K562 (cell line): ENCODE results near the gene TRIM38. TPM values are rescaled to one million over a fixed set of nuclear protein-coding genes. Genes with fewer than 3 reads are reported as not detected.

Source experiments
- ATAC-seq: fragments of 200-7000 bp; cut with Tn5 transposase; 3 replicates; pipeline ENCODE4 v1.9.1; 2020; ENCODE audit warnings: moderate library complexity
- BruUV-seq: library from RNA; stranded (reverse); fragments of 400-500 nt; replicated peaks from 2 replicates; lab custom pipeline; 2021; lab: Mats Ljungman, UMichigan
- CTCF ChIA-PET: fragments of 300-600 bp; formaldehyde crosslinking; extraction: SDS; loops from one replicate; lab custom pipeline; 2021; ENCODE audit warnings: low intra/inter-chr PET ratio; lab: Yijun Ruan, JAX
- POLR2A ChIA-PET: fragments of 300-600, 350-650 bp; sonication (Branson Sonifier 250); formaldehyde crosslinking; extraction: SDS; loops from one replicate; lab custom pipeline; 2021; ENCODE audit warnings: antibody characterized with exemption, inconsistent platforms; lab: Yijun Ruan, JAX
- DNase-seq, 4 experiments: peaks; one replicate each; pipeline versions ENCODE4 v3.0.0 to v3.0.0-alpha.2; 2011 to 2018; ENCODE audit warnings: low spot score in 3 of 4, mixed read lengths in 3 of 4; ENCODE audit errors: extremely low read depth in 1 of 4
- FAIRE-seq: peaks from 2 replicates; lab custom pipeline; 2011; peaks lifted over from hg19 to GRCh38; lab: Jason Lieb, UNC
- H2AFZ ChIP-seq: 2 replicates; pipeline ENCODE4 v1.6.0; 2011; ENCODE audit warnings: low read depth, low read length, control low read depth, inconsistent platforms
- H3K27ac ChIP-seq: fragments of 200-600 bp; 3 replicates; pipeline ENCODE4 v1.8.0; 2011; ENCODE audit warnings: low read depth, mild to moderate bottlenecking, control low read depth, inconsistent platforms, low read length, moderate library complexity, mixed read lengths; ENCODE audit errors: extremely low read depth
- H3K27me3 ChIP-seq, 2 experiments: fragments of 300-600 bp in 1 of 2; 2 replicates in 1 of 2; 3 replicates in 1 of 2; pipeline versions ENCODE4 v1.6.0 to v1.8.0; 2011; ENCODE audit warnings: inconsistent platforms in 2 of 2, low read length in 2 of 2, mild to moderate bottlenecking in 1 of 2, mixed read lengths in 1 of 2, moderate library complexity in 1 of 2; ENCODE audit not compliant: control insufficient read depth in 2 of 2, insufficient read depth in 2 of 2
- H3K36me3 ChIP-seq: fragments of 300-600 bp; 3 replicates; pipeline ENCODE4 v1.8.0; 2011; ENCODE audit warnings: mild to moderate bottlenecking, low read length, inconsistent platforms; ENCODE audit not compliant: control insufficient read depth, insufficient read depth
- H3K4me1 ChIP-seq, 2 experiments: fragments of 200-600 bp in 1 of 2; replicated peaks in 1 of 2; 2 replicates in 1 of 2; 3 replicates in 1 of 2; pipeline versions ENCODE4 v1.5.1 to v1.8.0; 2011; ENCODE audit warnings: inconsistent platforms in 2 of 2, low read length in 2 of 2, mild to moderate bottlenecking in 1 of 2, mixed read lengths in 1 of 2, moderate library complexity in 1 of 2; ENCODE audit not compliant: control insufficient read depth in 2 of 2, insufficient read depth in 2 of 2
- H3K4me2 ChIP-seq: 2 replicates; pipeline ENCODE4 v1.6.1; 2011; ENCODE audit warnings: low read length, control low read depth, inconsistent platforms, mixed read lengths; ENCODE audit not compliant: insufficient read depth
- H3K4me3 ChIP-seq: fragments of 200-600 bp; sonication (generic), shearing (Covaris generic); 2 replicates; pipeline ENCODE4 v1.5.1; 2016; ENCODE audit warnings: control low read depth, inconsistent platforms
- H3K79me2 ChIP-seq: fragments of 200-600 bp; 3 replicates; pipeline ENCODE4 v1.8.0; 2011; ENCODE audit warnings: low read length, inconsistent platforms; ENCODE audit not compliant: control insufficient read depth, insufficient read depth
- H3K9ac ChIP-seq, 2 experiments: 2 replicates each; pipeline versions ENCODE4 v1.6.0 to v1.6.1; 2011; ENCODE audit warnings: low read depth in 2 of 2, low read length in 2 of 2, control low read depth in 1 of 2, inconsistent platforms in 1 of 2, mild to moderate bottlenecking in 1 of 2, mixed read lengths in 1 of 2; ENCODE audit not compliant: insufficient read depth in 1 of 2
- H3K9me1 ChIP-seq: one replicate; pipeline ENCODE4 v1.6.0; 2011; ENCODE audit warnings: inconsistent platforms, mild to moderate bottlenecking, low read length, moderate library complexity; ENCODE audit not compliant: control insufficient read depth, insufficient read depth
- H3K9me3 ChIP-seq: replicated peaks from 2 replicates; pipeline ENCODE4 v1.5.1; 2011; ENCODE audit warnings: low read depth, low read length, inconsistent platforms; ENCODE audit not compliant: control insufficient read depth, insufficient read depth
- H4K20me1 ChIP-seq: replicated peaks from 2 replicates; pipeline ENCODE4 v1.6.1; 2011; ENCODE audit warnings: low read length, inconsistent platforms, mixed read lengths; ENCODE audit not compliant: control insufficient read depth, insufficient read depth
- CBX3 ChIP-seq, 2 experiments: IDR thresholded peaks; 1 replicate in 1 of 2; 2 replicates in 1 of 2; pipeline ENCODE4 v1.6.1; 2012; ENCODE audit warnings: inconsistent platforms in 2 of 2, low read length in 2 of 2, borderline replicate concordance in 1 of 2, control low read depth in 1 of 2
- L3MBTL2 ChIP-seq: fragments of 450-650 bp; IDR thresholded peaks from 2 replicates; pipeline ENCODE4 v1.6.1; 2016; ENCODE audit warnings: mild to moderate bottlenecking, moderate library complexity
- LEF1 ChIP-seq: fragments of 450-650 bp; IDR thresholded peaks from 2 replicates; pipeline ENCODE4 v1.6.1; 2016; ENCODE audit warnings: mild to moderate bottlenecking
- MAFF ChIP-seq: IDR thresholded peaks from 2 replicates; pipeline ENCODE4 v1.6.1; 2012; ENCODE audit warnings: low read length, improper control_type of control experiment
- MCM3 ChIP-seq: fragments of 450-650 bp; IDR thresholded peaks from 2 replicates; pipeline ENCODE4 v1.6.1; 2016
- NFXL1 ChIP-seq: fragments of 450-650 bp; formaldehyde crosslinking; IDR thresholded peaks from 2 replicates; pipeline ENCODE4 v1.4.0; 2021; ENCODE audit warnings: mild to moderate bottlenecking
- TRIM28 ChIP-seq: fragments of 450-650 bp; IDR thresholded peaks from 2 replicates; pipeline ENCODE4 v1.6.1; 2017
- ZFP36 ChIP-seq: fragments of 150-350 bp; IDR thresholded peaks from 2 replicates; pipeline ENCODE4 v1.6.1; 2018; ENCODE audit warnings: low read length, low read depth; ENCODE audit not compliant: partially characterized antibody
- ZNF124 ChIP-seq: sonication (generic); formaldehyde crosslinking; IDR thresholded peaks from 2 replicates; pipeline ENCODE4 v1.8.1; 2022; ENCODE audit warnings: missing genetic modification reagents
- ZNF431 ChIP-seq: sonication (generic); formaldehyde crosslinking; IDR thresholded peaks from 2 replicates; pipeline ENCODE4 v1.8.0; 2022; ENCODE audit warnings: mild to moderate bottlenecking, missing genetic modification reagents
- WGBS: fragments of 100-300 bp; shearing (Covaris generic); methylation state at CpG from one replicate; pipeline ENCODE4 v1.1.6; 2016; ENCODE audit warnings: low coverage, mixed read lengths; ENCODE audit not compliant: insufficient coverage; ENCODE audit errors: missing lambda C conversion rate; 5-methylcytosine and 5-hydroxymethylcytosine counted together
- in situ Hi-C: fragments of 300-500 bp; cut with MboI; formaldehyde crosslinking; loops from 4 replicates; pipeline ENCODE4 v1.15.0; 2018; ENCODE audit warnings: inconsistent platforms, mixed read lengths
- intact Hi-C: fragments of 100-400 bp; cut with micrococcal nuclease; formaldehyde crosslinking; loops from 2 replicates; pipeline ENCODE4 v1.14.2; 2022
- polyA plus RNA-seq, 8 experiments: library from polyadenylated mRNA; depleted of rRNA in 4 of 8; stranded (reverse) in 5 of 8; unstranded in 3 of 8; fragments of >200 nt; fragmentation: Nextera tagmentation in 2 of 8; fragmentation: Illumina TruSeq in 1 of 8; extraction: Ambion mirVana in 2 of 8; extraction: Trizol in 1 of 8; gene quantifications; 2 replicates each; pipeline versions ENCODE4 v1.2.1 to v1.2.3, GENCODE V29; 2011 to 2014; ENCODE audit warnings: inconsistent platforms in 1 of 8, missing spikeins in 1 of 8
- total RNA-seq, 7 experiments: library from RNA; depleted of rRNA in 6 of 7; stranded (reverse); fragments of >200 nt in 6 of 7; fragmentation: Illumina TruSeq in 2 of 7; extraction: Trizol in 2 of 7; gene quantifications; 2 replicates each; pipeline versions ENCODE4 v1.2.1 to v1.2.3, GENCODE V29; 2011 to 2021; ENCODE audit warnings: low replicate concordance in 1 of 7

TRIM38 gene
- total and polyA plus RNA-seq, 9 of the 15 experiments (the other 6 are each of a cell fraction or from before 2014, with no cell fraction given), result 1.7 to 6.7 (median 6.3) TPM

DNA sequence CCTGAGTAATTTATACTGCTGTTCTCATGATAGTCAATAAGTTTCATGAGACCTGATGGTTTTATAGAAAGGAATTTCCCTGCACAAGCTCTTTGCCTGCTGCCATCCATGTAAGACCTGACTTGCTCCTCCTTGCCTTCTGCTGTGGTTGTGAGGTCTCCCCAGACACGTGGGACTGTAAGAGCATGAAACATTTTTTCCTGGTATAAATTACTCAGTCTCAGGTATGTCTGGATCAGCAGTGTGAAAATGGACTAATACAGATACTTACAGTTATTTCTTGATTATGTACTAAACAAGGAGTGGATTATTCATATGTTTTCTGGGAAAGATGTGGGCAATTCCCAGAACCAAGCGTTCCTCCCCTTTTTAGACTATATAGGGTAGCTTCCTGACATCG lies 1.9 kb upstream of the TRIM38 start:
- POLR2A ChIA-PET, result interaction anchor here (3.0 kb wide), 1 partner anchor 61 kb away, joined by 13 read pairs; a partner anchor contains a TSS
- BruUV-seq, result no TSS peak
- TF ChIP-seq LEF1 (no peak), TRIM28 (peak; percentile 51; the same call in 1 of the 2 replicates), ZFP36 (peak; percentile 50), CBX3 (IDR thresholded peaks at IDR 0.05; ENCODE audit: borderline replicate concordance in 1 of 2, low read length in 2 of 2) (peak in 1 of 2 experiments; percentile 50; a peak in 1 of 3 replicates), L3MBTL2 (0 out of 2 replicates have a peak, but pooled peaks have one; percentile 16), MCM3 (no peak), NFXL1 (no peak), ZNF124 (CRISPR knock-in tag) (no peak), ZNF431 (peak; percentile 99), MAFF (no peak)
- TF ChIP-seq, all 486 proteins: peak for 5
- in situ Hi-C loops, result no loop called here
- no peaks in the 10 kb centered on the region for H4K20me1 ChIP-seq
- no peak overlapping the region for H3K4me3 ChIP-seq
- H3K4me1 ChIP-seq, result peaks cover 6 to 19% of the 10 kb centered on the region in 2 experiments; a peak in 3 of 5 replicates
- CTCF ChIA-PET, result no interaction called here
- H3K9me3 ChIP-seq, result peaks cover 14% of the 10 kb centered on the region
- FAIRE-seq (no peak), ATAC-seq (no peak), DNase-seq (no peak)
- no peak overlapping the region for H3K9ac ChIP-seq
- H3K9me1 ChIP-seq, result no peaks in the 10 kb centered on the region
- H3K36me3 ChIP-seq, result peaks cover 2% of the 10 kb centered on the region; the same call in 1 of the 3 replicates
- H3K27ac ChIP-seq, result no peak overlapping the region
- no peaks in the 10 kb centered on the region for H3K27me3 ChIP-seq
- H3K4me2 ChIP-seq, result no peak overlapping the region
- intact Hi-C loops, result no loop called here
- no peak overlapping the region for H2AFZ ChIP-seq
- peaks cover 11% of the 10 kb centered on the region for H3K79me2 ChIP-seq
- WGBS, result 27% methylated on average over 3 of the region's 3 CpGs
